Subcutaneous adipose tissue (tissue), 4 donors: ENCODE results near the gene UNCX. TPM values are rescaled to one million over a fixed set of nuclear protein-coding genes. Genes with fewer than 3 reads are reported as not detected.

Experiments used
- CTCF ChIP-seq: fragments of 450-650 bp; IDR thresholded peaks from one replicate; pipeline ENCODE4 v1.5.1; 2016; ENCODE audit warnings: low read depth, mild to moderate bottlenecking, control low read depth, antibody characterized with exemption, moderate library complexity
- total RNA-seq, 4 donors: library from RNA; depleted of rRNA; stranded (reverse); fragments of >200 nt; gene quantifications; one replicate each; pipeline ENCODE4 v1.1.0, GENCODE V29; 2016

Gene UNCX
- total RNA-seq, 4 donors from 2014 or later: not detected

GRCh38 chr7:1227814-1228544, 4.7 kb upstream of the UNCX start:
- no peak for TF ChIP-seq CTCF

- TF ChIP-seq CTCF: no peak
Observed at GRCh38 chr7:1228545-1229201, 4.0 kb upstream of the UNCX start.

- no peak for TF ChIP-seq CTCF
Observed at GRCh38 chr7:1229202-1229947, 3.3 kb upstream of the UNCX start.

- no peak for TF ChIP-seq CTCF
Observed at GRCh38 chr7:1229956-1230355, 2.7 kb upstream of the UNCX start.

GRCh38 chr7:1230411-1231213, 2.1 kb upstream of the UNCX start:
- TF ChIP-seq CTCF: no peak

GRCh38 chr7:1231214-1232102, 1.2 kb upstream of the UNCX start:
- TF ChIP-seq CTCF: no peak
